HL-60 (cell line): ENCODE results near the gene SARM1.
A peak's percentile ranks its signal among the peaks of the same experiment; 100 is the strongest.
"Not testable (repeated sequence)": the region's sequence is repeated elsewhere in the genome, so short reads cannot be mapped to it uniquely, and the experiment has no call there.

ENCODE experiments used
- DNase-seq, 2 experiments: peaks; one replicate each; pipeline ENCODE4 v3.0.0-alpha.2; 2010 to 2020; ENCODE audit warnings: low read depth in 1 of 2, low spot score in 1 of 2
- H3K27ac ChIP-seq: fragments of 250-450 bp; sonication (Bioruptor Pico); replicated peaks from 2 replicates; pipeline ENCODE4 v1.5.1; 2020; ENCODE audit warnings: mild to moderate bottlenecking, moderate library complexity
- H3K27me3 ChIP-seq: fragments of 250-450 bp; sonication (Bioruptor Pico); 2 replicates; pipeline ENCODE4 v1.5.1; 2021; ENCODE audit warnings: mild to moderate bottlenecking, moderate library complexity; ENCODE audit not compliant: insufficient read depth, poor library complexity, severe bottlenecking
- H3K4me3 ChIP-seq: replicated peaks from 2 replicates; pipeline ENCODE4 v1.5.1; 2011; ENCODE audit warnings: mild to moderate bottlenecking, control low read depth, low read length; ENCODE audit not compliant: insufficient read depth
- CTCF ChIP-seq: IDR thresholded peaks from one replicate; pipeline ENCODE4 v1.5.1; 2011; ENCODE audit warnings: low read length, control low read depth, inconsistent platforms; ENCODE audit not compliant: insufficient read depth
- GABPA ChIP-seq: IDR thresholded peaks from 2 replicates; pipeline ENCODE4 v1.6.1; 2012; ENCODE audit warnings: low read depth
- POLR2AphosphoS5 ChIP-seq: IDR thresholded peaks from 2 replicates; pipeline ENCODE4 v1.6.1; 2012; ENCODE audit warnings: low read depth
- SPI1 ChIP-seq: IDR thresholded peaks from 2 replicates; pipeline ENCODE4 v1.6.1; 2012; ENCODE audit warnings: low read depth, mild to moderate bottlenecking, borderline replicate concordance
- TF ChIP-seq, protein P1 (sequence below): IDR thresholded peaks from 2 replicates; pipeline ENCODE4 v1.6.1; 2012; ENCODE audit warnings: low read depth; ENCODE audit not compliant: insufficient replicate concordance

Gene SARM1

GRCh38 chr17:28335201-28335958, 36.1 kb upstream of the SARM1 start, which contains the start of the genes IFT20 and TNFAIP1:
TSS of gene IFT20 (minus strand) at chr17:28335472. CDS start at chr17:28331985, 3,487 bp downstream.
TSS of gene TNFAIP1 (plus strand) at chr17:28335761. CDS start at chr17:28339522, 3,761 bp downstream.
- TF ChIP-seq, protein P1, sequence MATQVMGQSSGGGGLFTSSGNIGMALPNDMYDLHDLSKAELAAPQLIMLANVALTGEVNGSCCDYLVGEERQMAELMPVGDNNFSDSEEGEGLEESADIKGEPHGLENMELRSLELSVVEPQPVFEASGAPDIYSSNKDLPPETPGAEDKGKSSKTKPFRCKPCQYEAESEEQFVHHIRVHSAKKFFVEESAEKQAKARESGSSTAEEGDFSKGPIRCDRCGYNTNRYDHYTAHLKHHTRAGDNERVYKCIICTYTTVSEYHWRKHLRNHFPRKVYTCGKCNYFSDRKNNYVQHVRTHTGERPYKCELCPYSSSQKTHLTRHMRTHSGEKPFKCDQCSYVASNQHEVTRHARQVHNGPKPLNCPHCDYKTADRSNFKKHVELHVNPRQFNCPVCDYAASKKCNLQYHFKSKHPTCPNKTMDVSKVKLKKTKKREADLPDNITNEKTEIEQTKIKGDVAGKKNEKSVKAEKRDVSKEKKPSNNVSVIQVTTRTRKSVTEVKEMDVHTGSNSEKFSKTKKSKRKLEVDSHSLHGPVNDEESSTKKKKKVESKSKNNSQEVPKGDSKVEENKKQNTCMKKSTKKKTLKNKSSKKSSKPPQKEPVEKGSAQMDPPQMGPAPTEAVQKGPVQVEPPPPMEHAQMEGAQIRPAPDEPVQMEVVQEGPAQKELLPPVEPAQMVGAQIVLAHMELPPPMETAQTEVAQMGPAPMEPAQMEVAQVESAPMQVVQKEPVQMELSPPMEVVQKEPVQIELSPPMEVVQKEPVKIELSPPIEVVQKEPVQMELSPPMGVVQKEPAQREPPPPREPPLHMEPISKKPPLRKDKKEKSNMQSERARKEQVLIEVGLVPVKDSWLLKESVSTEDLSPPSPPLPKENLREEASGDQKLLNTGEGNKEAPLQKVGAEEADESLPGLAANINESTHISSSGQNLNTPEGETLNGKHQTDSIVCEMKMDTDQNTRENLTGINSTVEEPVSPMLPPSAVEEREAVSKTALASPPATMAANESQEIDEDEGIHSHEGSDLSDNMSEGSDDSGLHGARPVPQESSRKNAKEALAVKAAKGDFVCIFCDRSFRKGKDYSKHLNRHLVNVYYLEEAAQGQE = no peak
- TF ChIP-seq GABPA = peak; percentile 98
- TF ChIP-seq POLR2AphosphoS5 = no peak
- no peak for TF ChIP-seq CTCF
- peak within 1 kb of the TSS; percentile 97 for H3K4me3 ChIP-seq
- no peaks in the 10 kb centered on the region for H3K27me3 ChIP-seq
- peak within 1 kb of the TSS; percentile 69 for H3K27ac ChIP-seq
- DNase-seq = peak; percentile 98 to 99

- TF ChIP-seq SPI1 = no peak
- no peak for TF ChIP-seq GABPA
- no peak for TF ChIP-seq POLR2AphosphoS5
- TF ChIP-seq CTCF = no peak
- TF ChIP-seq, protein P1 = no peak
- Histone ChIP-seq H3K27me3 (no peaks in the 10 kb centered on the region), H3K4me3 (peak overlapping the region; percentile 97), H3K27ac (peak overlapping the region; percentile 46)
- peak in 1 of 2 experiments; percentile 10 for DNase-seq
These were observed 35.3 kb upstream of the SARM1 start for GRCh38 chr17:28335959-28336871.

DNA sequence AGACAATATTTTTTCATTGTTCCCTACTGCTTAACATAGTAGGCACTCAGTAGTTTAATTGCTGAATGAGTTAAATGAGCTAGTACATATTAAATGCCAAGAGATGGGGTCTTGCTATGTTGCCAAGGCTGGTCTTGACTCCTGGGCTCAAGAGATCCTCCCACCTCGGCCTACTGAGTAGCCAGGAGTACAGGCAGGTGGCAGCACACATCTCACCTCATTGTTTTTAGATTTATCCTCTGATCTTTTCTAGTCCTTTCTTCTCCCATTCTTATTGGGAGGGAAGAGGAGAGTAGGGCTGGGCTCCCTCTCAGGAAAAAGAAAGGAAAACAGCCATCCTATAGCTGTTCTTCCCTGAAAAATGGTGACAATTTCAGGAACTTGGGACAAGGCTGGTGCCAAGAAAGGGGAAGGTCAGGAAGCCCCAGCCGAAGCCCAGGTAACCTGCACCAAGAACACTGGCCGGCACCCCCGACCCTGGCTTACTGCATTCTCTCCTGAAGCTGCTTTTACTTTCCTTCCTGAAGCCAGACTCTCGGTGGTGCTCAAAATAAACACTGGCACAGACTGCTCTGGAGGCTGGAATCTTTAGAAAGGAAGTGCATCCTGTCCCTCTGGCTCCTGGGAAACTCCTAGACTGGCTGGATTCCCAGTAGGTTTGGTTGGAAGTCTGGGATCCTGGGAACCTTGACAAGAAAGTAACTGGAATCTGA, 33.3 kb upstream of the SARM1 start:
- DNase-seq = no peak
- H3K27me3 ChIP-seq = no peaks in the 10 kb centered on the region
- TF ChIP-seq, protein P1 = no peak
- TF ChIP-seq SPI1 (no peak), GABPA (no peak), POLR2AphosphoS5 (no peak), CTCF (no peak)
- no peak overlapping the region for H3K27ac ChIP-seq
- no peak overlapping the region for H3K4me3 ChIP-seq

DNA sequence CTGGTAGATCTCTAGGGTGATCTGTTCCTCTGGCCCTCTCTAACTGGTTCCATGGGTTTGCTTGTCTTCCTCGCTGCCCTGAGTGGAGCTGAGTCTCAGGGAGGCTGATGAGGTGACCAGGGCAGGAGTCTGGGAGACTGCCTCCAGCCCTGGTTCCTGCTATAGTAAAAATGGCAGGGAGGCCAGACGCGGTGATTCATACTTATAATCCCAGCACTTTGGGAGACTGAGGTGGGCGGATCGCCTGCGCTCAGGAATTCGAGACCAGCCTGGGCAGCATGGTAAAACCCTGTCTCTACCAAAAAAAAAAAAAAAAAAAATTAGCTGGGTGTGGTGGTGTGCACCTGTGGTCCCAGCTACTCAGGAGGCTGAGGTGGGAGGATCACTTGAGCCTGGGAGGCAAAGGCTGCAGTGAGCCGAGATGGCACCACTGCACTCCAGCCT, 32.7 kb upstream of the SARM1 start:
- H3K27ac ChIP-seq, H3K27me3 ChIP-seq, DNase-seq, H3K4me3 ChIP-seq: not testable (repeated sequence)
